ENCODE data around the gene IL20RB.

GRCh38 chr3:136910697-136911096 lies 47.1 kb upstream of the IL20RB start:
- TF ChIP-seq CTCF (conservative IDR thresholded peaks at IDR 0.05; ENCODE audit: low read depth, low read length) (no peak), EZH2 (IDR thresholded peaks at IDR 0.05; ENCODE audit: borderline replicate concordance, low read depth, low read length, poor library complexity, severe bottlenecking) (no peak)

Data from A673 (cell line).